PFSK-1 (cell line): ENCODE results near the gene CCND3.

Source experiments
- FOXP2 ChIP-seq: optimal IDR thresholded peaks from 2 replicates; pipeline ENCODE3; 2011; ENCODE audit warnings: borderline replicate concordance, control low read depth, inconsistent platforms; ENCODE audit not compliant: insufficient read depth; ENCODE audit errors: extremely low read length, extremely low read depth
- POLR2AphosphoS5 ChIP-seq: IDR thresholded peaks from 2 replicates; pipeline ENCODE4 v1.6.1; 2012; ENCODE audit warnings: low read depth, mild to moderate bottlenecking, control low read depth, low read length, moderate library complexity
- SIN3A ChIP-seq: IDR thresholded peaks from 2 replicates; pipeline ENCODE4 v1.6.1; 2012; ENCODE audit warnings: mild to moderate bottlenecking, low read length, moderate library complexity, borderline replicate concordance; ENCODE audit not compliant: insufficient read depth
- TAF1 ChIP-seq: IDR thresholded peaks from 2 replicates; pipeline ENCODE4 v1.6.1; 2012; ENCODE audit warnings: low read length, control low read depth, borderline replicate concordance; ENCODE audit not compliant: insufficient read depth
- TF ChIP-seq, protein P1 (sequence below), 2 experiments: IDR thresholded peaks; 2 replicates each; pipeline versions ENCODE4 v1.6.1 to v1.8.0; 2011 to 2012; ENCODE audit warnings: low read depth in 2 of 2, low read length in 2 of 2, control low read depth in 1 of 2, inconsistent platforms in 1 of 2, mild to moderate bottlenecking in 1 of 2, moderate library complexity in 1 of 2; ENCODE audit not compliant: insufficient read depth in 1 of 2

CCND3 gene

DNA sequence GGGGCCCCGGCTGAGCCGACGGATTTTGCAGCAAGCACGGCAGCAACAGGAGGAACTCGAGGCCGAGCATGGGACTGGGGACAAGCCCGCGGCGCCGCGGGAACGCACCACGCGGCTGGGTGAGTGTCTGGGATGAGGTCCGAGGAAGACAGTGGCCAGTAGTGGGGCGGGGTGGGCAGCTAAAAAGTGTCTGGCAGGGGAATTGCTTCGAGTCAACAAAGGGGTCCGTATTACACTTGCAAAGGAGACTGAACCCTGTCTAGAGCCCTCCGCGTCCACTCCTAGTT is 20.0 kb downstream of the CCND3 start:
- no peak for TF ChIP-seq SIN3A
- TF ChIP-seq, protein P1, sequence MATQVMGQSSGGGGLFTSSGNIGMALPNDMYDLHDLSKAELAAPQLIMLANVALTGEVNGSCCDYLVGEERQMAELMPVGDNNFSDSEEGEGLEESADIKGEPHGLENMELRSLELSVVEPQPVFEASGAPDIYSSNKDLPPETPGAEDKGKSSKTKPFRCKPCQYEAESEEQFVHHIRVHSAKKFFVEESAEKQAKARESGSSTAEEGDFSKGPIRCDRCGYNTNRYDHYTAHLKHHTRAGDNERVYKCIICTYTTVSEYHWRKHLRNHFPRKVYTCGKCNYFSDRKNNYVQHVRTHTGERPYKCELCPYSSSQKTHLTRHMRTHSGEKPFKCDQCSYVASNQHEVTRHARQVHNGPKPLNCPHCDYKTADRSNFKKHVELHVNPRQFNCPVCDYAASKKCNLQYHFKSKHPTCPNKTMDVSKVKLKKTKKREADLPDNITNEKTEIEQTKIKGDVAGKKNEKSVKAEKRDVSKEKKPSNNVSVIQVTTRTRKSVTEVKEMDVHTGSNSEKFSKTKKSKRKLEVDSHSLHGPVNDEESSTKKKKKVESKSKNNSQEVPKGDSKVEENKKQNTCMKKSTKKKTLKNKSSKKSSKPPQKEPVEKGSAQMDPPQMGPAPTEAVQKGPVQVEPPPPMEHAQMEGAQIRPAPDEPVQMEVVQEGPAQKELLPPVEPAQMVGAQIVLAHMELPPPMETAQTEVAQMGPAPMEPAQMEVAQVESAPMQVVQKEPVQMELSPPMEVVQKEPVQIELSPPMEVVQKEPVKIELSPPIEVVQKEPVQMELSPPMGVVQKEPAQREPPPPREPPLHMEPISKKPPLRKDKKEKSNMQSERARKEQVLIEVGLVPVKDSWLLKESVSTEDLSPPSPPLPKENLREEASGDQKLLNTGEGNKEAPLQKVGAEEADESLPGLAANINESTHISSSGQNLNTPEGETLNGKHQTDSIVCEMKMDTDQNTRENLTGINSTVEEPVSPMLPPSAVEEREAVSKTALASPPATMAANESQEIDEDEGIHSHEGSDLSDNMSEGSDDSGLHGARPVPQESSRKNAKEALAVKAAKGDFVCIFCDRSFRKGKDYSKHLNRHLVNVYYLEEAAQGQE (IDR thresholded peaks at IDR 0.05; ENCODE audit: insufficient read depth in 1 of 2, low read depth in 2 of 2, low read length in 2 of 2): no peak
- no peak for TF ChIP-seq FOXP2

DNA sequence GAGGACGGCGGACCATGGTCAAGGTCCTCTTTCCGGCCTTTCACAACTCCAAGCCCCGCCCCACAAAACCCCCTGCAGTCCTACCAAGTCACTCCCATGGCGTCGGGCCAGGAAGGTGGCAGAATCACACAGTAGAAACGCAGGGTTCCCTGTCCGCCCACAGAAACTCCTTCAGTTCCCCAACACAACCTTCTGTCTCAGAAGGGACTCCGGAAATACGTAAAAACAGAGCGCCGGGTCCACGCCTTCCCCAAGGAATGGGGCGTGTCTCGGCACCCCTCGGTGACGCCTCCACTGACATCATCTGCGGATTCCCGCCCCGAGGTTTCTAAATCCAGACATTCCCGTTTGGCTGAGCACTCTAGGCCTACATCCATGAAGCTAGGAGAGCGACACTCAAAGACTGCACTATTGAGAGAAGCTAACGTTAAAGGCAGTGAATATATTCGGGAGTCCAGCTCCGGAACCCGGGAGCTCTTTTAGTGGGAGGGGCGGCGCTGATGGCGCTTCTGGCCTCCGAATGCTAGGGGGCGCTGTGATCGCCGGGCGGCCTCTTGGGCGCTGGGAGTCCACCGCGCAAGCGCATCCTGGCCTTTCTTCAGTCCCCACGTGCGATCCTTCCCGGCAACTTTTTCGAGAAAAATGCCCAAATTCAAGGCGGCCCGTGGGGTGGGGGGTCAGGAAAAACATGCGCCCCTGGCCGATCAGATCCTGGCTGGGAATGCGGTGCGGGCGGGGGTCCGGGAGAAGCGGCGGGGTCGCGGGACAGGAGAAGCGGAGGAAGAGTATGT is 20.5 kb downstream of the CCND3 start, which contains the start of the genes BYSL and MED20:
Gene BYSL (plus strand): TSS at position 579 of the 791 bp plus-strand sequence. CDS start 64 bp downstream, at position 643.
Gene MED20 (minus strand): TSS at position 219 of the 791 bp plus-strand sequence. CDS start 121 bp downstream, at position 98.
- TF ChIP-seq TAF1: peak; percentile 74; the same call in 1 of the 2 replicates
- peak; percentile 86; the same call in 1 of the 2 replicates for TF ChIP-seq SIN3A
- TF ChIP-seq POLR2AphosphoS5: peak; percentile 76
- no peak for TF ChIP-seq FOXP2
- TF ChIP-seq, protein P1 (IDR thresholded peaks at IDR 0.05; ENCODE audit: insufficient read depth in 1 of 2, low read depth in 2 of 2, low read length in 2 of 2): peak in 1 of 2 experiments; percentile 66; a peak in 1 of 4 replicates

DNA sequence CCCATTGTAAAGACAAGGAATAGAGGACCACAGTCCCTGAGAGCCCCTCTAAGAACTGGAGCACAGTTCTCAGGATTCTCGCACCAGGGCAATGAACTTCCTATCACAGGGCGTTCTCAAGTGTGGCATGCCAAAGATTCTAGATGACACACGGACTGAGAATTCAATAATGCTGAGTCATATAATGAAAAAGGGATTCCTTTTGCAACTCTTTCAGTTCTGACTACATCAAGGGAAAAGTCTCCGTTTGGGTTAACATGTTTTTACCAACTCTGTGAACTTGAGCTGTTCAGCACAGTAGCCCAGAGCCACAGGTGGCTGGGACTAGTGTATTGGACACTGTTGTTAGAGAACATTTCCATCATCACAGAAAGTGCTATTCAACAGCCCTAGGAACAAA is 24.1 kb downstream of the CCND3 start:
- TF ChIP-seq, protein P1 (IDR thresholded peaks at IDR 0.05; ENCODE audit: insufficient read depth in 1 of 2, low read depth in 2 of 2, low read length in 2 of 2): no peak
- TF ChIP-seq SIN3A (no peak), FOXP2 (no peak), TAF1 (no peak), POLR2AphosphoS5 (no peak)

DNA sequence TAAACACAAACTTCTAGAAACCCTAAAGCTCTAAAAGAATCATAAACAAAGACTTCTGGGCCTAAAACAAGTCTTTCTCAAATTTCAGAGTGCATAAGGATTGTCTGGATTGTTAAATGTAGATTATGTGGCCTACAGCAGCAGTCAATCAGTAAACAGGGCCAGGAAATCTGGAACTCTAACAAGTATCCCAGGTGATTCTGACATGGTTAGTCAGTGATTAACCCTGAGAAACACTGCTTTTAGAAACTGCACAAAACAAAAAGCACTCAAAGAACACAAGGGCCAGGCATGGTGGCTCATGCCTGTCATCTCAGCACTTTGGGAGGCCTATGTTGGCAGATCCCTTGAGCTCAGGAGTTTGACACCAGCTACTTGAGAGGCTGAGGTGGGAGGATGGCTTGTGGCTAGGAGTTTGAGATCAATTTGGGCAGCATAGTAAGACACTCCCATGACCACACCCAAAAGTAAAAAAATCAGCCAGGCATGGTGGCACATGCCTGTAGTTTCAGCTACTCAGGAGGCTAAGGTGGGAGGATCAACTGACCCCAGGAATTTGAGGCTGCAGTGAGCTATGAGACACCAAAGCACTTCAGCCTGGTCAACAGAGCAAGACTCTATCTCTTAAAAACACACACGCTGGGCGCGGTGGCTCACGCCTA is 26.6 kb downstream of the CCND3 start:
- TF ChIP-seq, protein P1 (IDR thresholded peaks at IDR 0.05; ENCODE audit: insufficient read depth in 1 of 2, low read depth in 2 of 2, low read length in 2 of 2): no peak
- no peak for TF ChIP-seq SIN3A
- TF ChIP-seq TAF1: no peak
- TF ChIP-seq FOXP2: no peak
- no peak for TF ChIP-seq POLR2AphosphoS5
